HG02970 (cell line): ENCODE results near the gene MGME1.

Source experiments
- ATAC-seq: cut with Tn5 transposase; IDR thresholded peaks from one replicate; pipeline ENCODE4 v1.9.1; 2021; ENCODE audit warnings: mild to moderate bottlenecking, moderate library complexity, moderate number of reproducible peaks; ENCODE audit not compliant: unreplicated experiment, low FRiP score

Gene MGME1

DNA sequence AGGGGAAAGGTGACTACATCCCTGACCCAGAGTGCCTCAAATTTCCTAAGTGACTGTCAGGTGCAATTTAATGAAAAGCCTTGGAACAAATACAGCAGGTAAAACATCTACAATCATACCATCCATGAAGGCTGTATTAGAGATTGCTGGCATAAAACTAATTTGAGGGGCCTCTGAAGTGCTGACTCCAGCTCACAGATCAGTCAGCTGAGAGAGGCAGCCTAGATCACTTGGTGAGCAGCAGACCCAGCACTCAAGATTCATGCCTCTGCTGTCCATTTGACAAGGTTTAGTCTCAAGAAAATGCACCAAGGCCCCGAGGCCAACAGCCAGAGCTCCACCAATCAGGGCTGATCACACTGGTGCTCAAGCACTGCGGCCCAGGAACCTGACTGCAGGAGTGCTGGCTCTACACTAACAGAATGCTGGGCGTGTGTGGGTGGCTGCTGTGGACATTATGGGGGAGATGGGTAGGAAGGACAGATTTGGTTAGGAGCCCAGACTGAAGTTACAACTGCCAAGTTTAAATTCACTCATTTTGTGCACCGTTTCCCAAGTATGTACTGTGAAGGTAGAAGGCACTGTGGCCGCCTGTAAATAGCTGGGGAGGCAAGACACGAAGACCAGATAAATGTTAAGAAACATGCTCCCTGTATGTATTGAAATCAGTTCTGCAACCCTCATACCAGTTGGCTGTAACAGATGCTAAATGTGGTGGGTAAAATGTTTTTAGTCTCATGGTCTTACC, 28.4 kb upstream of the MGME1 start:
- ATAC-seq, result no peak

DNA sequence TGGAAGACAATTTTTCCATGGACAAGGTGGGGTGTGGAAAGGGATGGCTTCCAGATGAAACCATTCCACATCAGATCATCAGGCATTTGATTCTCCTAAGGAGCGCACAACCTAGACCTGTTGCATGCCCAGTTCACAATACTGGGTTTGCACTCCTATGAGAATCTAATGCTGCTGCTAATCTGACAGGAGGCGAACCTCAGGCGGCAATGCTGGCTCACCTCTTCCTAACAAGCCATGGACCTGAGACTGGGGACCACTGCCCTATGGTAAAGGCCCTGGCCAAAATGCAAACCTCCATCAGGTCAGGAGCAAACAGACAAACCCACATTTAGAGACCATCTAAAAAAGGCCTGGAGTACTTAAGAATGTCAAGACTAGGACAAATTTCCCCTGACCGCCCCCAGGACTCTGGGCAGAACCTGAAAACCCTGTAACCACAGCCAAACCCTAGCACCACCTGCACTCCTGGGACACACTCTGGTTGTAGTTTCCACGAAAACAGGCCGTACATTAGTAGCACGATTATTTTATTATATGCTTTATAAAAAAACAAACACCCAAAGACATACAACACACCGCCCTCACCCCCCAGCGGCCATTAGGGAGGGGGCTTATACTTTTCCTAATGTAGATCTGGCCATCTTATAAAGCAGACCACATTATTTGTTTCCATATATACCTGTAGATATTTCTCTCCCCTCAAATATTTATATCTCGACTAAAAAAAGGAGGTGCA, 27.6 kb upstream of the MGME1 start:
- no peak for ATAC-seq

GRCh38 chr20:17941826-17942196, 27.0 kb upstream of the MGME1 start:
- no peak for ATAC-seq

GRCh38 chr20:17943343-17943742, 25.5 kb upstream of the MGME1 start:
- ATAC-seq, result no peak

DNA sequence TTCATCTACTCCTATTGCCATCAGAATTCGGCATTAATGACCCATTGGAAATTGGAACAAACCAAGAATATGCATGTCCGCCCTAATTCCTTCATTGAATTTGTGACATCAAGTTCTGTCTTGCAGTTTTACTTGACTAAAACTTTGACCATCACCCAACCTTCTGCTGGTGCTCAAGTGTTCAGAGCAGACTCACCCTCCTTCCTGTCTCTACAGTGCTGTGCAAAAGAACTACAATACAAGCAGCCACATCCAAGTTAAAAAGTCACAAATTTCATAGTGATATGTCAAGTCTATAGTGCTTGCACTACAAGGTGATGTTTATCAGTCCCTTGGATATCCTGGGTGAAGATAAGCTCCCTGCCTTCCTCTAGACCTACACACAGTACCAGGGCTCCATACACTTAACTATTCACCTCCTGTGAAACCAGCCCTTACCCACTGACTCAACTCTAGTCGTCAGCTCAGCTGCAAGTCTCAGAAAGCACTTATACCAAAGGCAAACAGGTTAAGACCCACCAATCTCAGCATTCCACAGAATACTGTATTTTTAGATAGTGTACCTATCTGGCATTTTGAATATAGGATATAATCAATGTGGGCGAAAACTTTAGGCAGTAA, 23.9 kb upstream of the MGME1 start:
- ATAC-seq, result no peak

DNA sequence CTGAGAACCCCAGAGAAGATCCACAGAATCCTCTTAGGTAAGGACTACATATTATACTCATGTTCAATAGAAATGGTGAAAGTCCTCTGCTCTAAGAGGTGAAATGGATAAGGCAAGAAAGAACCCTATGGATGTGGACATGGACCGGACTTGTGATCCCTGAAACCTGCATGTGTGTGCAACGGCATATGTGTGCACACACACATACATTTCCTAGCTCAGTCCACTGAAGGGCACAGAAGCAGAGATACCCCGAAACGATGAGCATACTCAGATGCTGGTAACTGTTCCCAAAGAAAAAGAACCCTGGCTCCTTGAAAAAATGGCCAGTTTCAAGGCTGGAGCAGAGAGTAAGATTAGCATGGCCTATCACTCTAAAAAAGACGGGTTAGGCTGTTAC, 22.8 kb upstream of the MGME1 start:
- ATAC-seq, result no peak

GRCh38 chr20:17946572-17947473, 22.0 kb upstream of the MGME1 start:
- no peak for ATAC-seq

DNA sequence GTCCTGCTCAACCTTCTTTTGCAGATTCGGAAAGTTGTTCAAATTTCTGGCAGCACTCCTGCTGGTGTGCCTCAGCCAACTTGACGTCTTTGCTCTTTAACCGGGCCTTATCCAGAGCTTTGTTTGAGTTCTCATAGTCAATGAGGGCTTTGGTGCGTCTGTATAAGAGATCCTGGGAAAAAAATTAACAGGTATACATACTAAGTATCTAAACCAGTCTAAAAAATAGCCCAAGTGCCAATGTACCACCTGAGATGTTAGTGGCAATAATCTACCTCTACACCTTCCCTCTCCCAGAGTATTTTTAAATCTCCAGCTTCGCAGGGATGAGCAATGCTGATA, 21.4 kb upstream of the MGME1 start:
- no peak for ATAC-seq

- no peak for ATAC-seq
Observed at GRCh38 chr20:17948442-17948841, 20.4 kb upstream of the MGME1 start.

DNA sequence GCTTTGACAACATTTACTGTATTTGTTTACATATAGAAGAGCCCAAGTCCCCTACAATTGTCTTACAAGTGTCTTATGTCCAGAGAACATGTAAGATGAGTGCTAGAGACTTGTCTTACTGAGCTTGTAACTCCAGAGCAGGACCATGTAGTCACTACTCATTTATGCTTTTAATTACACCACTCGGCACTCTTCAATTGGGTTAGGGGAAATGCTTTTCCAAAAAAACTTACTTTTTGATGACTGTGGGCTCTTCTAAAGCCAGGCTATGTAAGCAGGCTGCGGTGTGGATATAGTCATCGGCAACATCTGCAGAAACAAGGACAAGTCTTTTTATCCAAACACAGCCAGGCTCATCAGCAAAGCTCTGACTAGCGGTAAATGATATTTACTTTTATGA, 18.9 kb upstream of the MGME1 start:
- ATAC-seq, result no peak

- no peak for ATAC-seq
Observed at GRCh38 chr20:17950670-17951069, 18.1 kb upstream of the MGME1 start.

DNA sequence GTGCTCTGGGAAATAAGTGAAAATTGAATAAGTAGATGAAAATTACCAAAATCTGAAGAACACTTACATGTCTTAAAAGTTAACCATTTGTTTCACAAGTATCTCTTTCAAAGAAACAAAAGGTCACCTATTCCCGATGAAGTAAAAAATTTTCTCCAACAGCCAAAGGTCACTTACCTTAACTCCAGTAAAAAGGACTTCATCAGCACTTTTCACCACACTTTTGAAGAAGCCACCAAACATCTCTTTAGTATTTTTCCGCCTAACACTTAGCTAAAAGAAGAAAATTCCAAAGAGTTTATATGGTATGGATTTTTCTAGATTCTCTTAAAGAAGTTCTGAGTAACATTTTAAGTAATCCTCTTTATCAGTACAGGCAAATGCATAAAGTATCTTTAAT, 17.5 kb upstream of the MGME1 start:
- ATAC-seq, result no peak

DNA sequence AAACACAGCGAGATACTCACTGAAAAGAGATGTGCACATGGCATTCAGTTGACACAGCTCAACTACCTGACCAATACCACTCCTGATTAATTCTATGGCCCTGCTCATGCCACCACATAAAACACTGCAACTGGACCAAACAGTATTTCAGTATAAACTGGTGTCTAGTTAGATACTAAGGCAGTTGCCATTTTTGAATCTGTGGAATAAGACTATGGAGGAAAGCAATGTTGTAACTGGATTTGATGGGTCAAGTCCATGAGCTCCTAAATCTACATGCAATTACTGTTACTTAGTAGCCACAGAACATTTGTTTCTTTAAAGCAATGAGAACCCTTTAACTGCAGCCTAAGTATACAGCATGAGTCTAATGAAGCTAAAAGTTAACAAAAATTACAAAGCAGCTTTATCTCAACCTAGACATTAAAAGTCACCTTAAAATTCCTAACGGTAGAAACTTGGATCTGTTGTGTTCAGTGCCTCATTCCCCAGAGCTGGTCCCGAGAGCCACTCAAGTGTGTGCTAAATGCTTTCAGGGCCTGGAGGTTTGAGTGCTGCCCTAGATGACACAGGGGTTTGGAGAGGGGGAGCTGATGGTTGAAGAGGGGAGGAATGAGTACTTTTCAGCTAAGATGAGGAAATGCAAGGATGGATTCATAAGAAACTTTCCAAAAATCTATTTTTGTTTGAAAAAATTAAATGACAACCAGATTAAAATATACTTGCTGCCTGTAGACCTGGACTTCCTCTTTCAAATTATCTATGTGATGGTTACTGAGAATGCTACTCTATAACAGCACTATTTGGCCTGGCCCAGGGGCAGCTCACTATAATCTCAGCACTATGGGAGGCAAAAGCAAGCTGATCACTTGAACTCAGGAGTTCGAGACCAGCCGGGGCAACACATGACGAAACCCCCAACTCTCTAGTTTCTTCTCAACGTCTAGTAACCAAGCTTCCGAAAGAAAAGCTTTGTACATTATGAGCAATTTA, 15.8 kb upstream of the MGME1 start:
- ATAC-seq, result no peak

DNA sequence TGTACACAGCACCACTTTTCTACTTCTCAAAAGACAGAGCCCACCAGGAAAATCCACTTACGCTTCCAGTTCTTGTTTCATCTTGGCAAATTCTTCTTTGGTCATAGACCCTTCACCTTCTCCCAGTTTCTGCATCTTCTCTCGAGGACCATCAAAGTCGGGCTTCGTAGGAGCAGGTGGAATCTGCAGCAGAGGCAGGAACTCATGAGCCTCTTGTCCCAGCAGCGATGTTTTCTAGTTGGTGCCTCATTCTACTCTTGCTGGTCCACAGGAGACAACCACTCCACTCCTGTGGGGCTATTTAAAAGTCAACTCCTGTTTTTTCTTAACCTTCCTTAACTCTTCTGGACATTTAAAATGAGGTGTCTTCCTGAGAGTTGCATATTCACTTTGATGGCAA, 14.9 kb upstream of the MGME1 start:
- ATAC-seq, result no peak

GRCh38 chr20:17955302-17955701, 13.5 kb upstream of the MGME1 start:
- no peak for ATAC-seq

- no peak for ATAC-seq
Observed at GRCh38 chr20:17956099-17956685, 12.6 kb upstream of the MGME1 start.

- no peak for ATAC-seq
Observed at GRCh38 chr20:17957505-17958363, 11.1 kb upstream of the MGME1 start.
